Ascending aorta (tissue), 2 donors: ENCODE results near the gene LYRM4. TPM values are rescaled to one million over a fixed set of nuclear protein-coding genes. Genes with fewer than 3 reads are reported as not detected.

ENCODE experiments used
- DNase-seq, 2 donors: peaks; one replicate each; pipeline ENCODE4 v3.0.0-alpha.2; 2019; ENCODE audit warnings: low spot score in 2 of 2
- H3K27ac ChIP-seq, 2 donors: fragments of 200-600 bp; sonication (generic); one replicate each; pipeline ENCODE4 v1.5.1; 2016 to 2017; ENCODE audit warnings: mild to moderate bottlenecking in 1 of 2
- H3K27me3 ChIP-seq: fragments of 200-600 bp; sonication (generic); one replicate; pipeline ENCODE4 v1.5.1; 2017
- H3K36me3 ChIP-seq, 2 donors: fragments of 200-600 bp; sonication (generic); one replicate each; pipeline ENCODE4 v1.5.1; 2016
- H3K4me1 ChIP-seq, 2 donors: fragments of 200-600 bp; sonication (generic); one replicate each; pipeline ENCODE4 v1.5.1; 2016 to 2017; ENCODE audit warnings: mild to moderate bottlenecking in 1 of 2
- H3K4me3 ChIP-seq, 2 donors: fragments of 200-600 bp; sonication (generic); one replicate each; pipeline ENCODE4 v1.5.1; 2016 to 2017; ENCODE audit warnings: mild to moderate bottlenecking in 1 of 2
- H3K9me3 ChIP-seq, 2 donors: fragments of 200-600 bp; sonication (generic); one replicate each; pipeline ENCODE4 v1.5.1; 2016
- intact Hi-C: fragments of 100-400 bp; cut with DNase I; formaldehyde crosslinking; loops from one replicate; pipeline ENCODE4 v1.15.1; 2023
- total RNA-seq: library from RNA; depleted of rRNA; stranded (reverse); fragments of >200 nt; gene quantifications from one replicate; pipeline ENCODE4 v1.1.0, GENCODE V29; 2016
- TF ChIP-seq, protein P1 (sequence below), 3 experiments: fragments of 200-600 bp in 2 of 3; fragments of 450-650 bp in 1 of 3; sonication (generic) in 2 of 3; IDR thresholded peaks; one replicate each; pipeline ENCODE4 v1.5.1; 2016 to 2019; ENCODE audit warnings: antibody characterized with exemption in 3 of 3, mild to moderate bottlenecking in 1 of 3, moderate library complexity in 1 of 3

LYRM4 gene
- total RNA-seq, 1 donor from 2014 or later: 10.5 TPM

DNA sequence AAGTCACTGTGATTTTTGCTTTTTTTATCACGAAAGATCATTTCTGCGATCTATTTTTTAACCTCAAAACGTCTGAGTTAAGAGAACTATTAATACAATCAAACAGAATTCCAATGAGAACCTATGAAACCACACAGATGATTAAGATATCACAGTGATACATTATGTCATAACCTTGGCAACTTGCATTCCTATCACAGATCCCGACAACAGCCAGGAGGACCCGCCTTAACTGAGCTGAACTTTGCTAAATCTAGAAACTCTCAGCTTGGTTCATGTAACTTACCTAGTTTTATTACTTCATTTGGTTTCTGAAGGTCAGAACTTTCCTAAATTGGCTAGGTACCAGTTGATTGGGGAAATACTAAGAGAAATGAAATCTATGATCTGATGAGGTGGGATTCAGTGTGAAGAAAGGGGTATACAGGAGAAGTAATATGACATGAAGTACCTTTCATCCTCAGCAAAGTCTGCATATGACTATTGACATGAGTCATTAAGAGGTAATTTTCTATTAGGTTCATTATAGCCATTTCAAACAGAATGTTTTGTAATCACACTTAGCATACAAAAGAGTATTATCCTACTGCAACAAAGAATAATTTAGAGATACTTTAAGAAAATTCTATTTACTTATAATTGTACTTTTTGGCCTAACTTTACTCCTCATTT, 11.2 kb downstream of the LYRM4 start:
- TF ChIP-seq, protein P1, sequence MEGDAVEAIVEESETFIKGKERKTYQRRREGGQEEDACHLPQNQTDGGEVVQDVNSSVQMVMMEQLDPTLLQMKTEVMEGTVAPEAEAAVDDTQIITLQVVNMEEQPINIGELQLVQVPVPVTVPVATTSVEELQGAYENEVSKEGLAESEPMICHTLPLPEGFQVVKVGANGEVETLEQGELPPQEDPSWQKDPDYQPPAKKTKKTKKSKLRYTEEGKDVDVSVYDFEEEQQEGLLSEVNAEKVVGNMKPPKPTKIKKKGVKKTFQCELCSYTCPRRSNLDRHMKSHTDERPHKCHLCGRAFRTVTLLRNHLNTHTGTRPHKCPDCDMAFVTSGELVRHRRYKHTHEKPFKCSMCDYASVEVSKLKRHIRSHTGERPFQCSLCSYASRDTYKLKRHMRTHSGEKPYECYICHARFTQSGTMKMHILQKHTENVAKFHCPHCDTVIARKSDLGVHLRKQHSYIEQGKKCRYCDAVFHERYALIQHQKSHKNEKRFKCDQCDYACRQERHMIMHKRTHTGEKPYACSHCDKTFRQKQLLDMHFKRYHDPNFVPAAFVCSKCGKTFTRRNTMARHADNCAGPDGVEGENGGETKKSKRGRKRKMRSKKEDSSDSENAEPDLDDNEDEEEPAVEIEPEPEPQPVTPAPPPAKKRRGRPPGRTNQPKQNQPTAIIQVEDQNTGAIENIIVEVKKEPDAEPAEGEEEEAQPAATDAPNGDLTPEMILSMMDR (IDR thresholded peaks at IDR 0.05): no peak
- Histone ChIP-seq H3K27ac (no peak overlapping the region), H3K4me1 (no peaks in the 10 kb centered on the region), H3K27me3 (no peaks in the 10 kb centered on the region), H3K9me3 (no peaks in the 10 kb centered on the region), H3K4me3 (no peak overlapping the region), H3K36me3 (peaks cover 0 to 11% of the 10 kb centered on the region in 2 donors)
- DNase-seq: no peak
- intact Hi-C loops: loop anchor here (10.0 kb wide), 2 partner anchors 105 to 1105 kb away; no protein-coding TSS in a partner anchor

DNA sequence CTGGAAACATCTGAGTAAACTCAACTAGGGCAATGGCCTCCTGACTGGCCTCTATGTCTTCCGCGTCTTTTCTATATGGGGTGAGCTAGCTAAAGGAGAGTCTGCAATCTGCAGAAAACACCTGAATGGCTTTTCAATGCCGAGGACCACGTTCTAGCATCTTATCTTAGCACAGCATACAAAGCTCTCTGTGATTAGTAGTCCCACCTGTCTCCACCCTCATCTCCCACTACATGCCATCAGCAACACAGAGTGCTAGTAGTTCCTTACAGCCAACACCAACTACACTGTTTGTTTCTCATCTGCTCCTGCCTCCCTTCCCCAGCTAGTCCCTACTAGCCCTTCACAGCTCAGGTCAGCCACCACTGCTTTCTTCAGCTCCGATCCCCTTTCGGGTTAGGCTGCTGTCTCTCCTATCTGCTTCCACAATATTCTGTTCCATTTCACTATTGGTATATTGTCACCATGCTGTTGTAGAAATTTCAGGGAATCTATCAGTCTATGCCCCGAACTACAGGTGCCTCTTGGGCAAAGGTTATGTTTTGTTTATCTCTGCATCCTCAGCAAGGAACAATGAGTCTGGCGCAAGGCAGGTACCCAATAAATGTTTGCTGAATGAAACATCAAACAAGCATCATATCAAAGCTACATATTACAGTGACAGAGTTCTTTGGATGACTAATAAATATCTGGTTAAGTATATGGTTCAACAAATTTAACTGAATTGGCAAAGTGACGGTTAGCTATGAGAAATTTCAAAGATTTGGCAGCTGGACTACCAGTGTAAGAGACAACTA, 12.2 kb downstream of the LYRM4 start:
- H3K9me3 ChIP-seq: no peaks in the 10 kb centered on the region
- DNase-seq: no peak
- intact Hi-C loops: no loop called here
- no peaks in the 10 kb centered on the region for H3K27me3 ChIP-seq
- H3K36me3 ChIP-seq: peaks cover 0 to 7% of the 10 kb centered on the region in 2 donors
- H3K27ac ChIP-seq: no peak overlapping the region
- TF ChIP-seq, protein P1 (IDR thresholded peaks at IDR 0.05): no peak
- no peaks in the 10 kb centered on the region for H3K4me1 ChIP-seq
- H3K4me3 ChIP-seq: no peak overlapping the region

DNA sequence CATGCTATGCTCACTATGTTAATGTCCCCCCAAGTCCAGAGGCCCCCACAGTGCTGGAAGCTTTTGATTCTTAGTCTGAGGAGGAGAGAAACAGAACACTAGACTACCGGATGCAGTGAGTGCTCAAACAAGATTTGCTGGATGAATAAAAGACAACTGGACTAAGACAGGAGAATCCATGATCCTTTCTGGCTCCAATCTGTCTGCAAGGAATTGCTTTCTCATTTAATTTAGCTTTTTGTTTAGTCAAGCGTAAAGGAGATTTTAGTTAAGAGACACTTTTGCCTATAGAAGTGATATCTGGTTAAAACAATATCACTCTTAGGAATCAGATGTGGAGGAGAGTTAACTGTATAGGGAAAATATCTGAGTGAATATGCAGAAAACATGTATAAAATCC, 13.5 kb downstream of the LYRM4 start:
- TF ChIP-seq, protein P1 (IDR thresholded peaks at IDR 0.05): no peak
- H3K27me3 ChIP-seq: no peaks in the 10 kb centered on the region
- H3K9me3 ChIP-seq: no peaks in the 10 kb centered on the region
- H3K27ac ChIP-seq: no peak overlapping the region
- H3K4me3 ChIP-seq: no peak overlapping the region
- peaks cover 0 to 2% of the 10 kb centered on the region in 2 donors for H3K36me3 ChIP-seq
- DNase-seq: no peak
- no peaks in the 10 kb centered on the region for H3K4me1 ChIP-seq
- intact Hi-C loops: no loop called here

DNA sequence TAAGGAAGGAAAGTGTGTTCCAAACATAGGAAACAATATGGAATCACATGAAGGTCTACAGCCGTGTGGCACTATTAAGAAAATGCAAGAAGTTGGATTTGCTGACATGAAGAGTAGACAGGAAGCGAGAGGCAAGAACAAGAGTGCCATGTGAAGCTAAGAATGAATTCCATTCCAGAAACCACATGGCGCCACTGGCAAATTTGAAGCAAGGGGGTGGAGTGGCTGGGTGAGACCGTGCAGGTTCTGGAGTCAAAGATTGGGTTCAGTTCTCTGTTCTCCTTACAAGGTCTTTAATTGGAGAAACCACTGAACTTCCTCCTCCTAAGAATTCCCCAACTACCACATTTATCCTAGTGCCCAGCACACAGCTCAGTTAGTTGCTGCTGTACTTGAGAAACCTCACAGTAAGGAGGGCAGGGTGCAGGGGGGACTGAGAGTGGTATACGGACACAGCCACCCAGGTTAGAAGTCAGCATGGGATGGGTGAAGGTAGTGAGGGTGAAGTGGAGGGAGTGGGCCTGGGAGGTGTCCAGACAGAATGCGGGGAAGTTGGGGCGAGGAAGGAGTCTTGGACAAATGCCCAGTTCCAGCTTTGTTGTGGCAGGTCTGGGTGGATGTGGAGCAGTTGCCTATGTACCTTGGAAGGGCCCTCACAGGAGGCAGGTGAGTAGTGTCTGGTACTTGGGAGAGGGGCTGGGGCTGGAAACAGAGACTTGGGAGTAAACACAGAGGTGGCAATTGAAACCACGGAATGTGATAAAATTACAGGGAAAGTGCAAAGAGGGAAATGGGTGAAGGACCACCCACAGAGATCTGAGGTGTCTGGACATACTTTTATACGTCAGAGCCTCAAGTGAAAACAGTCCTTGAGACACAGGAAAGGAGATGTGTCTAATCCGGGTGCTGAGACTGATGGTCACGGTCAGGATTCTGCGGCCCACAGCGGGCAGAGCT, 14.3 kb downstream of the LYRM4 start:
- intact Hi-C loops: no loop called here
- H3K9me3 ChIP-seq: no peaks in the 10 kb centered on the region
- TF ChIP-seq, protein P1 (IDR thresholded peaks at IDR 0.05): no peak
- no peaks in the 10 kb centered on the region for H3K36me3 ChIP-seq
- no peaks in the 10 kb centered on the region for H3K27me3 ChIP-seq
- no peak overlapping the region for H3K4me3 ChIP-seq
- no peak for DNase-seq
- no peaks in the 10 kb centered on the region for H3K4me1 ChIP-seq
- H3K27ac ChIP-seq: no peak overlapping the region

DNA sequence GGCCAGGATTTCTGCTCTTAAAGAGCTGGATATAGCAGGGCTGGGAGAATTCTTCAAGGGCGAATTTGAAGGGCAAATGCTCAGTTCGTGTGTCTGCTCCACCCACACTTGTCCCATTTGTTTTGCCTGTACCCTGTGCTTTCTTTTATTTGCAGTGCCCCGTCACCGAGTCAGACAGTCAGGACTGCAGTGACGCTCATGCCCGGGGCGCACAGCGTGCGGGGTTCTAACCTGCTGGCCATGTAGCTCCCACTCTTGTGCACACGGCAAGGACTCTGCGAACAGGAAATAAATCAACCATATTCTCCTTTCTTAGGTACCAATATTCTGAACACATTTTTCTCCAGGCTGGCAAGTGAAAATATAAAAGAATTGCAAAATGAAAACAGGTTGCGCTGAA, 17.7 kb downstream of the LYRM4 start:
- Histone ChIP-seq H3K27me3 (no peaks in the 10 kb centered on the region), H3K4me1 (no peaks in the 10 kb centered on the region), H3K4me3 (no peak overlapping the region), H3K27ac (no peak overlapping the region), H3K36me3 (peaks cover 0 to 3% of the 10 kb centered on the region in 2 donors), H3K9me3 (no peaks in the 10 kb centered on the region)
- intact Hi-C loops: no loop called here
- TF ChIP-seq, protein P1 (IDR thresholded peaks at IDR 0.05): no peak
- DNase-seq: no peak
